Measurements from ENCODE around the gene RHOG. TPM values are rescaled to one million over a fixed set of nuclear protein-coding genes. Genes with fewer than 3 reads are reported as not detected.

RHOG gene
- total RNA-seq, 1 donor = 19.0 TPM

DNA sequence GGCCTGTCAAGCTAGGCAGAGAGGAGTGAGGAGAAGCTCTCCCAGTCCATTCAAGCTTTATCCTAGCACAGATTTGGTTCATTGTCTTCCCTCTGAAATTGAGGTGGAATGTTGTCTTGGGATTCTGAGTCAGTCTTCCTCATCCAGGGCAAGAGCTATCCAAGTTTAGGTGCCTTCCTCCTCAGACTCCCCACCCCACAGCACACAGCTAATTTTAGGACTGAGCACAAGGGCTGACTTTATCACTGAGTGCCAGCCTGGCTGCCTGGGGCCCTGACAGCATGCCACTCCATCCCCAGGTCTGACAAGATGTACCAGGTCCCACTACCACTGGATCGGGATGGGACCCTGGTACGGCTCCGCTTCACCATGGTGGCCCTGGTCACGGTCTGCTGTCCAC lies 29.8 kb downstream of the RHOG start:
- TF ChIP-seq, protein P1, sequence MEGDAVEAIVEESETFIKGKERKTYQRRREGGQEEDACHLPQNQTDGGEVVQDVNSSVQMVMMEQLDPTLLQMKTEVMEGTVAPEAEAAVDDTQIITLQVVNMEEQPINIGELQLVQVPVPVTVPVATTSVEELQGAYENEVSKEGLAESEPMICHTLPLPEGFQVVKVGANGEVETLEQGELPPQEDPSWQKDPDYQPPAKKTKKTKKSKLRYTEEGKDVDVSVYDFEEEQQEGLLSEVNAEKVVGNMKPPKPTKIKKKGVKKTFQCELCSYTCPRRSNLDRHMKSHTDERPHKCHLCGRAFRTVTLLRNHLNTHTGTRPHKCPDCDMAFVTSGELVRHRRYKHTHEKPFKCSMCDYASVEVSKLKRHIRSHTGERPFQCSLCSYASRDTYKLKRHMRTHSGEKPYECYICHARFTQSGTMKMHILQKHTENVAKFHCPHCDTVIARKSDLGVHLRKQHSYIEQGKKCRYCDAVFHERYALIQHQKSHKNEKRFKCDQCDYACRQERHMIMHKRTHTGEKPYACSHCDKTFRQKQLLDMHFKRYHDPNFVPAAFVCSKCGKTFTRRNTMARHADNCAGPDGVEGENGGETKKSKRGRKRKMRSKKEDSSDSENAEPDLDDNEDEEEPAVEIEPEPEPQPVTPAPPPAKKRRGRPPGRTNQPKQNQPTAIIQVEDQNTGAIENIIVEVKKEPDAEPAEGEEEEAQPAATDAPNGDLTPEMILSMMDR (IDR thresholded peaks at IDR 0.05; ENCODE audit: insufficient read depth, low read length) = no peak
- DNase-seq (ENCODE audit: low read depth) = peak; percentile 30
- H3K4me3 ChIP-seq (ENCODE audit: low read depth, low read length) = no peak overlapping the region

DNA sequence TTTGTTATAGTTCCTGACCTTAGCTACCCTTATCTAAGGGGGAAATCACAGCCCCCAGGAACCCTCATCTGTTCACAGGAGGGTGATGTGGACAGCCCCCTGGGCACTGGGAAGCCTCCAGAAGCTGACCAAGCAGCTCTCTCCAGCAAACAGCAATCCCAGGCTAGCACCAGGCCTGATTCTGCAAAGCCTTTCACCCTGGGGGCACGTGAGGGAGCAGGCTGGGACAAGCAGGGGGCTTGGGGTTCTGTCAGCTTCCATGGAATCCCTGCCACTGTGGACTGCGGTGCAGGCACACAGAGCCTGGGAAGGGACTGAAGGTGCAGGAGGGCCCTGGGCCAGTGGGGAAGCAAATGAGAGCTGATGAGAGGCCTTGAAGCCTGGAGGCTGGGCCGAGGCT lies 30.3 kb downstream of the RHOG start:
- TF ChIP-seq, protein P1 (IDR thresholded peaks at IDR 0.05; ENCODE audit: insufficient read depth, low read length) = no peak
- no peak for DNase-seq (ENCODE audit: low read depth)
- no peak overlapping the region for H3K4me3 ChIP-seq (ENCODE audit: low read depth, low read length)

DNA sequence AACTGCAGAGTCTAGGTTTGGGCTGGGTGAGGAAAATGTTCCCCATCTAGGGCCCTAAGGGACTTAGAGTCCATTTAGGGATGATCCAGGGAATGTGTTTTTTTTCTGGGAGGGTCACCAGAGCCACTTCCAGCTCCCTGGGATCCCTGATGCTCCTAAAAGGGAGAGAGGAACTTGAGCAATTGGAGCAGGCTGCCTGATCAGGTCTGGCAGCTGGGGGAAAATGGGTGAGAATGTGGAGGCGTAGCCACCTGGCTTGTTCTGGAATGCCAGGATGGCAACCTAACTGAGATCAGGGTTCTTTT lies 31.2 kb downstream of the RHOG start:
- no peak overlapping the region for H3K4me3 ChIP-seq (ENCODE audit: low read depth, low read length)
- no peak for DNase-seq (ENCODE audit: low read depth)
- TF ChIP-seq, protein P1 (IDR thresholded peaks at IDR 0.05; ENCODE audit: insufficient read depth, low read length) = no peak

DNA sequence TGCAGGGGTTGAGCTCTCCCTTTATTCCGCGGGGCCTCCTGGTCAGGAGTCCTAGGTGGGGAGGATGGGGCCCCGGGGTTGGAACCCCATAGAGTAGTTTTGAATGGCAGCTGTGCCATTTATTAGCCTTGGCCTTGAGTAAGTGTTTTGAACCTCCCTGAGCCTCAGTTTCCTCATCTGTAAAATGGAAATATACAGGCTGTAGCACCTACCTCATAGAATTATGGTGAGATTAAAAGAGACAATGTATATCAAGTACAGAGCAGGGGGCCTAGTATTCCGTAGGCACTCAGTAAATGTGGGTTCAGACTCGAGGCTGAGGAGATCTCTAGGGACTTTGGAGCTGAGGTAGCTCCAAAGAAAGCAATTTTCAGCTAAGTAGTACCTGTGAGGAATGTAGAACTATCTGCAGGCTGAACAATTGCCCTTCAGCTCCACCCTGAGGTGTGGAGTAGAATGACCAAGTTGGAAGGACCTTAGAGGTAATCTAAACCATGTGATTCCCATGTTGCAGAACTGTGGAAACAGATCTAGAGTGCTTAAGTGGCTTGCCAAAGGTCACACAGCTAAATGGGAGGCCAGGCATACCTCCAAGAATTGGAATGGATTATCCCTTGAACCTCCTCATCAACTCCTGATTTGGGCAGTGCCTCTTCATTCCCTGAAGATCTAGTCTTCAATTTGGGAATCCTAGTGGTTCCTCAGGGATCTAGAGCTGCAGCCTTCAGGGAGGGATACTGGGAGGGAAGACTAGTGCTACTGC lies 31.7 kb downstream of the RHOG start:
- TF ChIP-seq, protein P1 (IDR thresholded peaks at IDR 0.05; ENCODE audit: insufficient read depth, low read length) = peak; percentile 42
- H3K4me3 ChIP-seq (ENCODE audit: low read depth, low read length) = peak overlapping the region; percentile 80
- peak; percentile 55 for DNase-seq (ENCODE audit: low read depth)

DNA sequence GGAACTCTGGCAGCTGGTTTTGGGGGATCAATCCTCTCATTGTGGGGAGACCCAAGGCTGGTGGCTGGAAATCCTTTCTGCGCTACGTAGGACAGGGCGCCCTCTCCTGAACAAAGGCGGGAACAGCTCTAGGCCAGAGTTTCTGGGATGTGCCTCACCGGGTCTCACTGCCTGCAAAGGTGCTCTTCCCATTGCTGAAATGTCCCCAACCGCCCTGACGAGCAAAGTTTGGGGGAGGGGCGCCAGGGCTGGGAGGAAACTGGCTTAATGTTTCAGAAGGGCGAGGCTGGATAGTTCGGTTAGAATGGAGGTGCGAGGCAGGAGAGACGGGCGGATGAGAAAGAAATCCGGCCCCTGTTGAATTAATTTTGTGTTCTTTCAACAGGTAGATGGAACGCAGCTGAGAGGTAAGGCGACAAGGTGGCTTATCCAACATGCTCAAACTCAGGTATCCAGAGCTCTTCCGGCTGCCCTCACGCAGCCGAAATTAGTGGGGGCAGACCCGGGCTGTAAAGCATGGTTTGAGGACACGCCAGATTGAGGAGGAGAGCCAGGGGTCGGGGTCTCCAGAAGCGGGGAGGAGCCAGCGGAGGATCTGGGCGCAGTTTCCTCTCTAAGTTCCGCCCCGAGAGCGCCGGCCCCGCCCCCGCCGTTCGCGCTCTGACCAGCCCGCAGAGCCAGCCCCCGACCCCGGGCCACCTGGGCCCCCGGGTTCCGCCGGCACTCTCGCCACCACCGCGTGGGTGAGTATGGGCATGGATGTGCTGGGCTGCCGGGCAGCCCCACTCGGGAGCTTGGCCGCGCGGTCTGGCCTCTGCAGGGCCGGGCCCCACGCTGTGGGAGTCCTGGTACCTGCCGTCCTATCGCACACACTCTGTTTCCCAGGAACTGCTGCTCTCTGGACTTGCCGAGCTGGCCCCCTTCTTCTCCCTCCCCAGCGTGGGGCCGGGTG lies 32.6 kb downstream of the RHOG start, which contains the start of gene PGAP2:
TSS of gene PGAP2 (plus strand) at position 652 of the 952 bp plus-strand sequence. CDS start 2,700 bp downstream, outside the sequence.
- DNase-seq (ENCODE audit: low read depth) = peak; percentile 53
- TF ChIP-seq, protein P1 (IDR thresholded peaks at IDR 0.05; ENCODE audit: insufficient read depth, low read length) = peak; percentile 86

DNA sequence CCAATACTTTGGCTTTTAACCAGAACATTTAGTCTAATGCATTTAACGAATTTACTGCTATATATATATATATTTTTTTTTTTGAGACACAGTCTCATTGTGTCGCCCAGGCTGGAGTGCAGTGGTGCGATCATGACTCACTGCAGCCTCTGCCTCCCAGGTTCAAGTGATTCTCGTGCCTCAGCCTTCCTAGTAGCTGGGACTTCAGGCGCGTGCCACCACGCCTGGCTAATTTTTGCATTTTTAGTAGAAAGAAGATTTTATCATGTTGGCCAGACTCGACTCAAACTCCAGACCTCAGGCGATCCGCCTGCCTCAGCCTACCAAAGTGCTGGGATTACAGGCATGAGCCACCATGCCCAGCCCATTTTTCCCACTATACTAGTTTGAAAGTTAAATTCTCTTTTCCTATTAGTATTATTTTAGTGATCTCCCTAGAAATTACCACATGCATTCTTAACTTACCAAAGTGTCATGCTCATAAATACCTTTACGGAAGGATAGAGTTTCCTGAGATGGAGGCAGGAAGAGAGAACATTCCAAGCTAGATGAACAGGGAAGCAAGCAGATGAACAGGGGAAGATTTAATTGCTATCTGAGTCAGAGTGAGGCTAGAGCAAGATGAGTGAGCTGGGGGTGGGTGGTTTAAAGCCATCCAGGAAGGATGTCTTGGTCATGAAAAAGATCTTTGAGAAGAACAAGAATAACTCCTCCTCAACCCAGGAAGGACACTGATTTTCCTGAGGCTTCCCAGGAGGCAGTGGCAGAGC lies 36.8 kb downstream of the RHOG start:
- H3K4me3 ChIP-seq (ENCODE audit: low read depth, low read length) = no peak overlapping the region
- TF ChIP-seq, protein P1 (IDR thresholded peaks at IDR 0.05; ENCODE audit: insufficient read depth, low read length) = no peak

More for the DNA sequence above, 32.6 kb downstream of the RHOG start, which contains the start of gene PGAP2:
- H3K4me3 ChIP-seq (ENCODE audit: low read depth, low read length) = peak within 1 kb of the TSS; percentile 80

More for the DNA sequence above, 36.8 kb downstream of the RHOG start:
- DNase-seq (ENCODE audit: low read depth) = no peak
